Heart left ventricle (tissue), 13 donors: Measurements from ENCODE around the gene RGL3.

Experiments used
- POLR2A ChIP-seq, 2 donors: fragments of 450-650 bp; IDR thresholded peaks; one replicate each; pipeline ENCODE4 v1.6.1; 2017; ENCODE audit warnings: antibody characterized with exemption in 2 of 2, mild to moderate bottlenecking in 2 of 2, moderate library complexity in 2 of 2
- TF ChIP-seq, protein P1 (sequence below), 12 donors: fragments of 200-600 bp; sonication (generic) in 4 of 12; IDR thresholded peaks; one replicate each; pipeline versions ENCODE4 v1.5.0 to v1.8.0; 2018 to 2022; ENCODE audit warnings: antibody characterized with exemption in 12 of 12, mild to moderate bottlenecking in 5 of 12
- donor health status: ischemic (EF 13 %, LVEDD 7.1; RV severe dilation, severe dysfunction).
- donor health status: DM: no; HTN: yes; CAD: no.
- donor health status: DM: no; HTN: no; CAD: no.
- donor health status: ischemic (EF 25% LVEDD 6.9; RV normal size, moderate dysfunction).
- donor health status: ischemic (EF 25% LVEDD 5.7; RV mildly dilated, moderate dysfunction).
- donor health status: ischemic (EF 35%, LVEDD 5.7; RV mildly dilated, moderate dysfunction).
- donor health status: nonischemic (EF 11% LVEDD 7.7; RV severe dilation, severe dysfunction).
- donor health status: DM: yes; HTN: yes; CAD: no.
- donor health status: PGD.
- donor health status: ischemic (EF 29% LVEDD 5.4; RV normal size, mild dysfunction).
- donor health status: nonischemic (EF 23%, LVEDD 6.1; RV moderate dilation, normal function).

DNA sequence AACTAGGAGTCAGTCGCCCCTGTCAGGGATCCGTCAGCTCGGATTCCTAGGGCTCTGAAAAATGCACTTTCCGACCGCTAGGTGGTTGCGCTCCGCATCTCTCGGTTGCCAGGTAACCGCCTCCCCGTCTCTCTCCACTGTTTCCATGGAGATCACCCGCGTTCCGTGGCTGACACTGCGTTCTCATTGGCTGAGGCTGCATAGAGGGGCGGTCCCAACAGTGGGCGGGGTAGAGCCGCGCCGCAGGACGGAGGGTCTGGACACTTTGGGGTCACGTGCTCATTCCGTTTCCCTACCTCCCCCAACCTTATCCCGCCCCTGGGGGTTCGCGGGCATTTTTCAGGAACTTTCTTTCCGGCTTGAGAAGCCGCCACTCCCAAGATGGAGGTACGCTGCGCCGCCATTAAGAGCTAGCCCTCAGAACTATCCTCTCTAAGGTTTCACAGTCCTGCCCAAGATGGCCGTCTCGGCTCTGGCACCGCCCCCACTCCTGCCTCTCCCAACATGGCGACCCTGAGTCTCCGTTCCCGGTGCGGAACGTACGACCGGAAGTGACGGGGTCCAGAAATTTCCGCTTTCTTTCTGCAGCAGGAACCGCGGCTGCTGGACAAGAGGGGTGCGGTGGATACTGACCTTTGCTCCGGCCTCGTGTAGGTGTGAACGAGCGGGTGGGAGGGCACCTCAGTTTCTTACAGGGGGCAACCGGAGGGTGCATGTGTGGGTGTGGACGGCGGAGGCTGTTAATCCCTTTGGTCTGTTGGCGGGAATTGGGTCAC lies 16.1 kb upstream of the RGL3 start, which contains the start of the genes ODAD3 and PRKCSH:
- TF ChIP-seq, protein P1, sequence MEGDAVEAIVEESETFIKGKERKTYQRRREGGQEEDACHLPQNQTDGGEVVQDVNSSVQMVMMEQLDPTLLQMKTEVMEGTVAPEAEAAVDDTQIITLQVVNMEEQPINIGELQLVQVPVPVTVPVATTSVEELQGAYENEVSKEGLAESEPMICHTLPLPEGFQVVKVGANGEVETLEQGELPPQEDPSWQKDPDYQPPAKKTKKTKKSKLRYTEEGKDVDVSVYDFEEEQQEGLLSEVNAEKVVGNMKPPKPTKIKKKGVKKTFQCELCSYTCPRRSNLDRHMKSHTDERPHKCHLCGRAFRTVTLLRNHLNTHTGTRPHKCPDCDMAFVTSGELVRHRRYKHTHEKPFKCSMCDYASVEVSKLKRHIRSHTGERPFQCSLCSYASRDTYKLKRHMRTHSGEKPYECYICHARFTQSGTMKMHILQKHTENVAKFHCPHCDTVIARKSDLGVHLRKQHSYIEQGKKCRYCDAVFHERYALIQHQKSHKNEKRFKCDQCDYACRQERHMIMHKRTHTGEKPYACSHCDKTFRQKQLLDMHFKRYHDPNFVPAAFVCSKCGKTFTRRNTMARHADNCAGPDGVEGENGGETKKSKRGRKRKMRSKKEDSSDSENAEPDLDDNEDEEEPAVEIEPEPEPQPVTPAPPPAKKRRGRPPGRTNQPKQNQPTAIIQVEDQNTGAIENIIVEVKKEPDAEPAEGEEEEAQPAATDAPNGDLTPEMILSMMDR (IDR thresholded peaks at IDR 0.05): peak; percentile 69 to 90 (median 87)
- TF ChIP-seq POLR2A (IDR thresholded peaks at IDR 0.05): peak in 1 of 2 donors; percentile 53
